Lower leg skin (tissue), 3 donors: Measurements from ENCODE around the gene SHOX.

ENCODE experiments used
- CTCF ChIP-seq, 3 donors: fragments of 450-650 bp; IDR thresholded peaks; one replicate each; pipeline ENCODE4 v1.5.1; 2016; ENCODE audit warnings: antibody characterized with exemption in 3 of 3, mild to moderate bottlenecking in 3 of 3, moderate library complexity in 2 of 3
- POLR2A ChIP-seq, 2 donors: fragments of 450-650 bp; IDR thresholded peaks; one replicate each; pipeline ENCODE4 v1.6.1; 2016 to 2017; ENCODE audit warnings: antibody characterized with exemption in 2 of 2, mild to moderate bottlenecking in 1 of 2, moderate library complexity in 1 of 2

- TF ChIP-seq CTCF (IDR thresholded peaks at IDR 0.05) (no peak), POLR2A (IDR thresholded peaks at IDR 0.05) (no peak)
Measured at GRCh38 chrX:630612-631496, at the start of gene SHOX.
